Measurements from ENCODE around the gene MOV10L1. TPM values are rescaled to one million over a fixed set of nuclear protein-coding genes. Genes with fewer than 3 reads are reported as not detected.

Gene MOV10L1
- total RNA-seq: 1.1 and 1.5 TPM in 2 replicates

GRCh38 chr22:50089682-50090411 lies at the start of gene MOV10L1:
Gene MOV10L1, plus strand, starts transcription at chr22:50090006. Its CDS starts 83 bp downstream, at chr22:50090089.

GRCh38 chr22:50058061-50058905 lies 31.5 kb upstream of the MOV10L1 start, which contains the start of gene TTLL8:
Gene TTLL8, minus strand, starts transcription at chr22:50058298.

GRCh38 chr22:50085211-50085972 lies 4.4 kb upstream of the MOV10L1 start, which contains the start of gene MLC1:
Gene MLC1, minus strand, starts transcription at chr22:50085426. Its CDS starts 524 bp downstream, at chr22:50084902.

GRCh38 chr22:50170453-50171318 lies 80.9 kb downstream of the MOV10L1 start, which contains the start of gene PANX2:
Gene PANX2, plus strand, starts transcription at chr22:50170731. Its CDS starts 0 bp downstream, at chr22:50170731.

GRCh38 chr22:50185375-50186087 lies 95.7 kb downstream of the MOV10L1 start, which contains the start of gene TRABD:
Gene TRABD, plus strand, starts transcription at chr22:50185913. Its CDS starts 7,148 bp downstream, at chr22:50193061.

GRCh38 chr22:50200461-50201190 lies 110.8 kb downstream of the MOV10L1 start, which contains the start of gene SELENOO:
Gene SELENOO, plus strand, starts transcription at chr22:50201011. Its CDS starts 26 bp downstream, at chr22:50201037.

Other genes with a start within 250 kb of the MOV10L1 start
- 3.8 and 4.2 TPM in 2 replicates for gene ZBED4, start 236.2 kb upstream of the MOV10L1 start, total RNA-seq
- gene ALG12, start 171.6 kb upstream of the MOV10L1 start, total RNA-seq: 10.6 and 16.8 TPM in 2 replicates
- gene CRELD2, start 171.4 kb upstream of the MOV10L1 start, total RNA-seq: 69.5 and 72.1 TPM in 2 replicates
- gene PIM3, start 129.2 kb upstream of the MOV10L1 start, total RNA-seq: 18.0 and 24.2 TPM in 2 replicates
- not detected in 2 replicates for gene IL17REL, start 77.2 kb upstream of the MOV10L1 start, total RNA-seq
- gene TTLL8, start 31.7 kb upstream of the MOV10L1 start, total RNA-seq: not detected in 2 replicates
- gene MLC1, start 4.6 kb upstream of the MOV10L1 start, total RNA-seq: not detected in 2 replicates
- 0.16 and 0.52 TPM in 2 replicates for gene PANX2, start 80.7 kb downstream of the MOV10L1 start, total RNA-seq
- gene TRABD, start 95.9 kb downstream of the MOV10L1 start, total RNA-seq: 15.3 and 20.3 TPM in 2 replicates
- gene SELENOO, start 111.0 kb downstream of the MOV10L1 start, total RNA-seq: 18.0 and 23.0 TPM in 2 replicates
- 24.7 and 29.6 TPM in 2 replicates for gene TUBGCP6, start 155.0 kb downstream of the MOV10L1 start, total RNA-seq
- gene HDAC10, start 161.3 kb downstream of the MOV10L1 start, total RNA-seq: 25.7 and 37.8 TPM in 2 replicates
- gene MAPK12, start 171.7 kb downstream of the MOV10L1 start, total RNA-seq: 26.0 and 26.6 TPM in 2 replicates
- gene MAPK11, start 180.4 kb downstream of the MOV10L1 start, total RNA-seq: 9.9 and 11.1 TPM in 2 replicates
- 127 and 183 TPM in 2 replicates for gene PLXNB2, start 217.6 kb downstream of the MOV10L1 start, total RNA-seq
- 1.8 and 2.4 TPM in 2 replicates for gene DENND6B, start 237.0 kb downstream of the MOV10L1 start, total RNA-seq

All from bronchial smooth muscle cell (primary cell).